CD4-positive, alpha-beta T cell (primary cell): ENCODE results near the gene ARHGAP29. TPM values are rescaled to one million over a fixed set of nuclear protein-coding genes. Genes with fewer than 3 reads are reported as not detected.

Source experiments
- ATAC-seq: fragments of 200-7000 bp; cut with Tn5 transposase; one replicate; pipeline ENCODE4 v1.10.0; 2022; ENCODE audit warnings: mild to moderate bottlenecking; ENCODE audit not compliant: poor library complexity
- CTCF ChIA-PET: fragments of 350-600 bp; sonication (Branson Sonifier 250); formaldehyde crosslinking; loops from one replicate; lab custom pipeline; 2021; ENCODE audit warnings: antibody characterized with exemption, inconsistent platforms; lab: Charles Lee
- POLR2A ChIA-PET: fragments of 350-600 bp; sonication (Branson Sonifier 250); formaldehyde crosslinking; loops from one replicate; lab custom pipeline; 2021; ENCODE audit warnings: antibody characterized with exemption, inconsistent platforms; lab: Charles Lee
- DNase-seq, 14 experiments: peaks; one replicate each; pipeline ENCODE4 v3.0.0-alpha.2; 2013 to 2020; ENCODE audit warnings: mixed read lengths in 2 of 14
- H3K27ac ChIP-seq, 2 donors: one replicate each; pipeline versions ENCODE4 v1.5.1 to v1.7.0; 2013; ENCODE audit warnings: low read length in 2 of 2, low read depth in 1 of 2, mild to moderate bottlenecking in 1 of 2
- H3K27me3 ChIP-seq, 2 experiments: 1 replicate in 1 of 2; 2 replicates in 1 of 2; pipeline versions ENCODE4 v1.6.1 to v1.7.0; 2013; ENCODE audit warnings: low read length in 2 of 2, control low read depth in 1 of 2, mild to moderate bottlenecking in 1 of 2, moderate library complexity in 1 of 2; ENCODE audit not compliant: insufficient read depth in 2 of 2, control insufficient read depth in 1 of 2
- H3K36me3 ChIP-seq: one replicate; pipeline ENCODE4 v1.6.1; 2013; ENCODE audit warnings: low read length, control low read depth; ENCODE audit not compliant: insufficient read depth
- H3K4me1 ChIP-seq: one replicate; pipeline ENCODE4 v1.6.1; 2013; ENCODE audit warnings: low read length, control low read depth; ENCODE audit not compliant: insufficient read depth
- H3K4me3 ChIP-seq: one replicate; pipeline ENCODE4 v1.5.1; 2013; ENCODE audit warnings: mild to moderate bottlenecking, low read length, moderate library complexity
- H3K9me3 ChIP-seq, 2 experiments: 1 replicate in 1 of 2; 2 replicates in 1 of 2; pipeline versions ENCODE4 v1.6.1 to v1.7.0; 2013; ENCODE audit warnings: low read length in 2 of 2, mild to moderate bottlenecking in 2 of 2, control low read depth in 1 of 2, moderate library complexity in 1 of 2; ENCODE audit not compliant: control insufficient read depth in 1 of 2, insufficient read depth in 1 of 2
- H3K27ac Mint-ChIP-seq: one replicate; pipeline ENCODE4 v1.8.0; 2020; ENCODE audit warnings: mixed read lengths
- H3K27me3 Mint-ChIP-seq: one replicate; pipeline ENCODE4 v1.8.0; 2021; ENCODE audit warnings: mixed read lengths
- H3K36me3 Mint-ChIP-seq: one replicate; pipeline ENCODE4 v1.8.0; 2021; ENCODE audit warnings: low read depth, mixed read lengths
- H3K4me1 Mint-ChIP-seq: one replicate; pipeline ENCODE4 v1.8.0; 2021; ENCODE audit warnings: low read depth, mixed read lengths
- H3K4me3 Mint-ChIP-seq: one replicate; pipeline ENCODE4 v1.8.0; 2020; ENCODE audit warnings: mild to moderate bottlenecking, mixed read lengths
- H3K9me3 Mint-ChIP-seq: one replicate; pipeline ENCODE4 v1.8.0; 2020; ENCODE audit warnings: mixed read lengths
- CTCF ChIP-seq: fragments of 200-600 bp; IDR thresholded peaks from one replicate; pipeline ENCODE4 v1.8.0; 2022; ENCODE audit warnings: antibody characterized with exemption, mild to moderate bottlenecking
- intact Hi-C, 2 experiments: fragments of 100-400 bp; cut with DNase I in 1 of 2; cut with micrococcal nuclease in 1 of 2; formaldehyde crosslinking; loops; one replicate each; pipeline versions ENCODE4 v1.15.1 to v1.9.0; 2023 to 2025; cut with DNase I, micrococcal nuclease
- total RNA-seq, 174 experiments: library from RNA in 2 of 174; stranded (reverse) in 2 of 174; gene quantifications; one replicate each; pipeline ENCODE4 v1.2.3 and lab custom pipeline; 2021 to 2026

The ARHGAP29 gene
- total RNA-seq, 2 experiments from 2014 or later, result not detected

GRCh38 chr1:94231746-94232145, 5.6 kb downstream of the ARHGAP29 start:
- Mint-ChIP-seq H3K9me3 (peaks cover 3% of the 10 kb centered on the region), H3K36me3 (no peaks in the 10 kb centered on the region), H3K27me3 (peaks cover 65% of the 10 kb centered on the region), H3K4me1 (peaks cover 17% of the 10 kb centered on the region), H3K4me3 (no peak overlapping the region), H3K27ac (no peak overlapping the region)
- H3K36me3 ChIP-seq, result no peaks in the 10 kb centered on the region
- no peak overlapping the region for H3K27ac ChIP-seq
- no peak for TF ChIP-seq CTCF
- H3K27me3 ChIP-seq, result peaks cover 7 to 40% of the 10 kb centered on the region in 2 experiments
- H3K9me3 ChIP-seq, result no peaks in the 10 kb centered on the region
- no peak for ATAC-seq
- ChIA-PET POLR2A (no interaction called here), CTCF (no interaction called here)
- intact Hi-C loops, result no loop called here
- H3K4me3 ChIP-seq, result no peak overlapping the region
- DNase-seq, result no peak
- H3K4me1 ChIP-seq, result peaks cover 5% of the 10 kb centered on the region

- Mint-ChIP-seq H3K4me1 (peaks cover 8% of the 10 kb centered on the region), H3K27me3 (peaks cover 65% of the 10 kb centered on the region), H3K9me3 (peaks cover 3% of the 10 kb centered on the region), H3K27ac (no peak overlapping the region), H3K4me3 (no peak overlapping the region), H3K36me3 (no peaks in the 10 kb centered on the region)
- H3K27ac ChIP-seq, result no peak overlapping the region
- H3K4me1 ChIP-seq, result no peaks in the 10 kb centered on the region
- DNase-seq (no peak), ATAC-seq (no peak)
- intact Hi-C loops, result no loop called here
- no peak for TF ChIP-seq CTCF
- H3K9me3 ChIP-seq, result no peaks in the 10 kb centered on the region
- POLR2A ChIA-PET, result no interaction called here
- peaks cover 0 to 40% of the 10 kb centered on the region in 2 experiments for H3K27me3 ChIP-seq
- CTCF ChIA-PET, result no interaction called here
- H3K36me3 ChIP-seq, result no peaks in the 10 kb centered on the region
- H3K4me3 ChIP-seq, result no peak overlapping the region
These were observed 6.5 kb downstream of the ARHGAP29 start for GRCh38 chr1:94230920-94231319.

- Histone ChIP-seq H3K36me3 (no peaks in the 10 kb centered on the region), H3K27ac (no peak overlapping the region), H3K4me1 (no peaks in the 10 kb centered on the region), H3K4me3 (no peak overlapping the region), H3K9me3 (no peaks in the 10 kb centered on the region), H3K27me3 (peaks cover 2 to 33% of the 10 kb centered on the region in 2 experiments)
- no peak for TF ChIP-seq CTCF
- ChIA-PET CTCF (interaction anchor here (0.6 kb wide), 1 partner anchor 228 kb away, joined by 3 read pairs; no protein-coding TSS in a partner anchor), POLR2A (no interaction called here)
- DNase-seq (no peak), ATAC-seq (no peak)
- Mint-ChIP-seq H3K4me3 (no peak overlapping the region), H3K27ac (no peak overlapping the region), H3K4me1 (no peaks in the 10 kb centered on the region), H3K9me3 (peaks cover 3% of the 10 kb centered on the region), H3K27me3 (peaks cover 46% of the 10 kb centered on the region), H3K36me3 (no peaks in the 10 kb centered on the region)
- intact Hi-C loops, result no loop called here
These were observed 8.6 kb downstream of the ARHGAP29 start for GRCh38 chr1:94228640-94229375.
